A204.1 (cell line): Measurements from ENCODE around the gene USP31.
"Not testable (repeated sequence)": the region's sequence is repeated elsewhere in the genome, so short reads cannot be mapped to it uniquely, and the experiment has no call there.

Source experiments
- FAIRE-seq: peaks from 2 replicates; lab custom pipeline; 2012; peaks lifted over from hg19 to GRCh38; lab: Jason Lieb, UNC

The USP31 gene

GRCh38 chr16:23132775-23133463, 16.3 kb downstream of the USP31 start:
- FAIRE-seq = no peak

DNA sequence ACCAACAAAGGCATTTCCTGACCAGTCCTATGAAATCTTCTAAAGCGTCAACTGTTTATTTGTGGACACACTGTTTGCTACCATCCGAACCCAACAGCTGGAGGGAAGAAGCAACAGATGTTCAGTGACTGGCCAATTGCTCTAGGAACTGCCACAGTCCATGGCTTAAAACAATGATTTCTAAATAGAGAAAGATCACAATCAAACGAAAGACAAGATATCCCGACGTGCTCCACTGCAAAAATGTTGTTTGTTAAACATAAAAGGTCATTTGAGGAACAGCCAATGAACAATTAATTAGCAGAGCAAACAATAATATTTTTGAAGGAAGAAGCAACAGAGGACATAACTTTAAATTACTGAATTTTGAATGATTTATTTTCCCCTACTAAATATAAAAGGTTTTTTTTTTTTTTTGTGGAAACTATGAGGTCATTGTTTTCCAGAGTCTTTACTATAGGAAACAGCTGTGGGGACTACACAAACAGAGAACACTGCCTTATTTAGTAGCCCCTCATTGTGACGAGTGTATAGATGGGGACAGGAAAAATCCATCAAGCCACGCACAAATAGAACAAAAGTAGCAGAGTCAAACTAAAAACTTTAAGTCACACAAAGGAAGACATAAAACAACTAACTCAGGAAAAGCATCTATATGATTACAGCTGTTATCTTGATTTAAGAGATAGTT, 17.2 kb downstream of the USP31 start:
- FAIRE-seq = no peak

- no peak for FAIRE-seq
Measured at GRCh38 chr16:23131436-23131835, 17.8 kb downstream of the USP31 start.

- FAIRE-seq = no peak
Measured at GRCh38 chr16:23131036-23131435, 18.2 kb downstream of the USP31 start.

DNA sequence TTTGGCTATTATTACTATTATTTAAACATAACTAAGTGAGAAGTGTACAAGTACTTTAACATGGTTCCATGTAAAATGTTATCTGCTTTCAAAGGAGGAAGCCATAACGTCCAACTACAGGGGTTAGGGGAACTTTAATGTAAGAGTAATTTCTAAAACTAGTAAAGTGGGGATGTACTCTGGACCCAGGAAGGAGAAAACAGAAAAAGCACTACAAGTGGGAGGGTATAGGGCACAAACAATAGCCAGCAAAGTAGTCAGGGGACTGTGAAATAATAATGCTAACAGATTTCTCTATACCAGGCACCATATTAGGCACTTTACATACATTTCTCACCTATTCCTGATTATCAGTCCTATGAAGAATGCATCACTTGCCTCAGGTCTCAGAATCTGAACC, 19.6 kb downstream of the USP31 start:
- FAIRE-seq = no peak

DNA sequence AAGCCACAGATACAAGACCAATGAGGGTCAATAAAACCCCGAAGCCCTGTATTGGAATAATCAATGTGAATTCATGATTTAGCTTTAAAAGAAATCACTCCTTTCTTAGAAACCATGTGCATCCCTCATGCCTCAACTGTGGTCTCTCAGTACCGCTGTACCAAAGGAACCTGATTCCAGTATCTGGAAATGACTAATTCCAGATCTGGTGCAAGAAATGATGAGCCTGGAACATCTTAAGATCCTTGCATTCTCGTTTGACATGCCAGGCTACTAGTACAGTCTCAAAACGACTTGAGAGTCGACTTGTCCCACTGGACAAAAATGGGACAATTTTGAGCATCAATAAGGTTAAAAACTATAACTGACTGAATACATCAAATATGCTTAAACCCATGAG, 21.2 kb downstream of the USP31 start:
- FAIRE-seq = no peak

DNA sequence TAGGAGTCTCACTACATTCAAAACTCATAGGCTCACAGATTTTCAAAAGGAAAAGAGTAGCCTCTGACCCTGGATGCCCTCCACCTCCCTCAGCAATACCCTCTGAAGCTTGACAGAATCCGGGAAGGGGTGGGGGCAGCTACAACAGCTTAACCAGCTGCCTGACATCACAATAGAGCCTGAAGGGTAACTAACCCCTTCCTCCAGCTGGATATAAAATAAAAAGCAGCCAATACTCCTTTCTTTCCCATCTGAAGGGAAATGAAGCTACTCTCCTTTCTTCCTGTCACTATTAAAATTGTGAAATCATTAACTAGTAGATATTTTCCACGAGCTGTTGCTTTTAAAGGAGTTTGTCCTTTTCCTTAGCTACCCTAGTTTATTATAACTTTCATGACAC, 24.0 kb downstream of the USP31 start:
- no peak for FAIRE-seq

DNA sequence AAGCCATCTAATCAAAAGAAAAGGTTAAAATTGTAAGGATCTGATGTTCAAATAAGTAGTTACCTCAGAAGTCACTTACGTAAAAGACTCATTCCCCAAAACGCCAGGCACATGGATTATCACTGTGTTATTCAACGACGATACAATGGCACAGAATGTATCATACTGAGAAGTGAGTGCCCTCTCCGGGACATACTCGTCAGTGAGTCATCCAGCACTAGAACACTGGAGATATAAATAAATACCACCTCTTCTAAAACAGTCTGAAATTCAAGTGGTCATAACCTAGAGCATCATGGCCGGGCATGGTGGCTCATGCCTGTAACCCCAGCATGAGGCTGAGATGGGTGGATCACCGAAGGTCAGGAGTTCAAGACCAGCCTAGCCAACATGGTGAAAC, 24.9 kb downstream of the USP31 start:
- FAIRE-seq = no peak

DNA sequence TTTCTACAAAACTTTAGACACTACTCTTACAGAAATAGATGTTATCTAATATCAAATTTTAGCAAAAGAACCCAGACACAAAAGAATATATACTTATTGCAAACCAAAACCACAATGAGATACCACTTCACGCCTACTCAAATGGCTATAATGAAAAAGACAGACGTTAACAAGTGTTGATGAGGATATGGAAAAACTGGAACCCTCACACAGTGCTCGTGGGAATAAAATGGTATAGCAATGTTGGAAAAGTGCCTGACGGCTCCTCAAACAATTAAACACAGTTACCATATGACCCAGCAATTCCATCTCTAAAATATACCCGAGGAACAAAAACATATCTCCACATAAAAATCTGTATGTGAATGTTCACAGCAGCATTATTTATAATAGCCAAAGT, 27.1 kb downstream of the USP31 start:
- no peak for FAIRE-seq

DNA sequence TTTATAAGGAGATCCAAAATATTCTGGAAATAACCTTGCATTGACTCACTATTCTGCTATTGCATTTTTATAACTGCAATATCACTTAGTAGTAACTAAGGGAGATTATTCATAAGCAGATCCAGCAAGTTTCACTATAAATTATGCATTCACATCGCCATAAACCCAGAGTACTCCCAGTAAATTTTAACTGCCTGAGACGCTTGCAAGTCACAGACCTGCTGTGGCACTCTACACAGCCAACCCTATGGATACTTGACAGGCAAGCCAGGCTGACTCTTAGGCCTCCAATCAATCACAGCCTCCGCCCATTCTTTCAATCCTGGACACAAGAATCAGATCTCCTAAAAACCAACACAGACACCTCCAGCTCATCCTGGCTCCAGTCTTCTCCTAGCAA, 28.2 kb downstream of the USP31 start:
- no peak for FAIRE-seq

- FAIRE-seq = no peak
Measured at GRCh38 chr16:23120562-23120961, 28.7 kb downstream of the USP31 start.

DNA sequence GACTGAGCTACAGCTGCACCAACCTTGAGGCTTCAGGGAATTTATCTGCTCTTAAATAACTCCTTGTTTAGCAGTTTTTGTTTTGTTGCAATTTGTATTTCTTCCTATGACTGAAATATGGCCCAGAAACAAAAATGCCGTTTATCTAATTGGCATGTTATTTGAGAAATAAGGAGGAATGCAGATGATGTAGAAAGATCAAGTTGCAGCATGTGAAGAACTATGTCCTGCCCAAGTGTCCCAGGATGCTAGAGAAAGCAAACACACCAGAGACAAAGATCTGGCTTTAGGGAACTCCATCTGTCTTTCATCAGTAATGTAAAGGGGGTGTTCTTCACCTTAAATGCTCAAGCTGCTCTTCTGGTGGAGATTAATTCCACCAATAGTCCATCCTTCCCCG, 29.7 kb downstream of the USP31 start:
- FAIRE-seq = no peak

DNA sequence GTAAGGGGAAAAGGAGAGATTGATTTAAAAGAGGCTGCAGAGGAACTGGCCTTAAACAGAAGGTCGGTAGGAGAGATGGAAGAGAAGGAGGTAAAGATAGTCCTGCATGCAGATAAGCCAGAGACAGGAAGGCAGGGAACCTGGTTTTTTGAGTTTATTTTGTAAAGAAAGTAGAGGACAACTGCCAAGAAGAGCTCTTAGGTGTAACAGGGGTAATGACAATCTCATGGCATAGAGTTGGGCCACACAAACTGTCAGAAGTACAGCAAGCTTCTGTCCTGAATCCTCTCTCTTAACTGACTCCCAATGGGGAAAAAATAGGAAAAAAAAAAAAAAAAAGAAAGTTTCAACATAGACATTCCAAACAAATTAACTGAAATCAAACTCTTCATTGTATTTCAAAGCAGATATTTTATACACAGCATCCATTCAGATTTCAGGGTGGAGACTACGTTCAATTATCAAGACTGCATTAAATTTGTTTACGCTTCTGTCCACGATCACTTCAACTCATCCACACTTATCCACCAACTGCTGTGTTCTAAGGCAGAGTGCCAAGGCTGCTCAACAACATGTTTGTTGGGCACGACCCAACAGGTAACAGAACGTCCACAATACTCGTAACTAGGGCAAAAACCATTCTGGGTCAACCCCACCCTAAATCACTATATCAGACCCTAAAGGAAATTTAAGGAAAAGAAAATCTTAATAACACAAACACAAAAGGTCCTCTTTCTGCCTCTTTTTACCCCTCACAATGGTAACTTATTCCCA, 34.9 kb downstream of the USP31 start:
- FAIRE-seq = no peak

DNA sequence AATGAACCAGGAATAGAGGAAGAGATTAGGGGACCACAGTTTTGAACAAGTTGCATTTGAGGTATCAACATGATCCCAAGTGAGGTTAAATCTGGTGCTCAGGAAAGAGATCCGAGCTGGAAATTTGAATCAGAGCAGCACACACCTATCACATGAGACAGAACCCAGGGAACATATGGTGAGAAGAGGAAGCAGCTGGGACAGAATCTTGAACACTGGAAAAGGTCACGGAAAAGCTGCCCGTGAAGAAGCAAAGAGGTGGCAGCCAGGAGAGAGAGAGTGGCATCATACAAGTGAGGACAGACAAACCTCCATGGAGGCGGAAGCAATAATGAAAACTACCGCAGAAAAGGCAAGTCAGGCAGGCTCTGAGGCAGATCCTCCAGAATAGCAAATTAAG, 36.1 kb downstream of the USP31 start:
- FAIRE-seq = no peak

DNA sequence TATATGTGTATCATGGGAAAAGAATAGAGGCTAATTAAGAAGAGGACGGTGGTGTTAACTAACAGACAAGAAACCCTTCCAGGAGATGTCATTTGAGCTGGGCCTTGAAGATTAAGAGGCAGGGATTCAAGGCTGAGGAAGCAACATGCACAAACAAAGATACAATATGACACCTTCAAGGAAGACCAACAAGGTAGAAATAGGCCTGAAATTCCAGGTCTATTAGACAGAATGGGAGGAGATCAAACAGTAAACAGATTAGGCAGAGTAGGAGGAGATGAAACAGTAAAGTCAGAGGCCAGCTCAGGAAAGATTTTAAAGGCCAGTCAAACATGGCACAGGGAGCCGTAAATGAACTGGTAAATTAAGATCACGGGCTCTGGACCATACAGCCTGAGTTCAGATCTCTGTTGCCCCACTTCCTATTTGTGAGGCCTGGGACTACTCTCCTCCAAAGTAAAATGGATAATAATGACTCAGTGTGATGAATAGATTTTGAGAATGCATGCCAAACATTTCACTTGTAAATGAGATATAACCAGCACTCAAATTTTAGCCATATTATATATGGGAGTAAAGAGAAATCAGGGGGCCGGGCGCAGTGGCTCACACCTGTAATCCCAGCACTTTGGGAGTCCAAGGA, 38.9 kb downstream of the USP31 start:
- FAIRE-seq = no peak

- FAIRE-seq = no peak
Measured at GRCh38 chr16:23107936-23108335, 41.3 kb downstream of the USP31 start.

DNA sequence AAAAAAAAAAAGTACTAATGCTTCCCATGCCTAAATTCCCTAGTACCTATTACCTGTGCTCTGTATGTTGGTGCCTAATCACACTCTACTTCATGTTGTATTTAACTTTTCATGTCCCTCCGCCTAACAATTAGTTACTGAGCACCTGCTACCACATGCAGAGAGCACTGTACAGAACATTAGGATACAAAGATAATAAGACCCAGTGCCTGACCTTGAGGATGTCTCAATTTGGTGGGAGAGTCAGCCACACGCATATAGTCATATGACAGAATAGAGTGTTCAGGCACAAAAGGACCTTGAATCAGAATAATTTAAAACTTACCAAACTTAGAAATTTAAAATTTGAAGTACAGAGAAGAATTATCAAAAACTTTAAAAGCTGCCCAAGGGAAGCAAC, 42.1 kb downstream of the USP31 start:
- FAIRE-seq = no peak

DNA sequence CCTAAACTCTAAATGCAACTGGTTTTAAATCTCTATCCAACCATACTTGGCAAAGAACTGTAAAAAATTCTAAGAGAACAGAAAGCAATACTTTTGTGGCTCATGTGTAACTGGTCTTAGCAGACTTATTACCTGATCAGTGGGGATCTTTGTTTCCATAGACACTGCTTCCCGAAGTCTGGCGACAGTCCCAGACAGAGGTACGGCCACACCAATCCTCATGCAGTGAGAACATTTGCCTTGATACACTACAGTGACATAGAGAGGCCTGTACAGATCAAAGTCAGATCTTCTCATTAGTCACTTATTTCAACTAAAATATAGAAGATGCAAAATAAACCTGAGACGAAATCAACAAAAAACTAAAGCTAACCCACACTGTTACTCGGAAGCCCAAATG, 43.9 kb downstream of the USP31 start:
- no peak for FAIRE-seq

- FAIRE-seq = no peak
Measured at GRCh38 chr16:23104032-23104955, 45.0 kb downstream of the USP31 start.

GRCh38 chr16:23103603-23104002, 45.6 kb downstream of the USP31 start:
- no peak for FAIRE-seq

DNA sequence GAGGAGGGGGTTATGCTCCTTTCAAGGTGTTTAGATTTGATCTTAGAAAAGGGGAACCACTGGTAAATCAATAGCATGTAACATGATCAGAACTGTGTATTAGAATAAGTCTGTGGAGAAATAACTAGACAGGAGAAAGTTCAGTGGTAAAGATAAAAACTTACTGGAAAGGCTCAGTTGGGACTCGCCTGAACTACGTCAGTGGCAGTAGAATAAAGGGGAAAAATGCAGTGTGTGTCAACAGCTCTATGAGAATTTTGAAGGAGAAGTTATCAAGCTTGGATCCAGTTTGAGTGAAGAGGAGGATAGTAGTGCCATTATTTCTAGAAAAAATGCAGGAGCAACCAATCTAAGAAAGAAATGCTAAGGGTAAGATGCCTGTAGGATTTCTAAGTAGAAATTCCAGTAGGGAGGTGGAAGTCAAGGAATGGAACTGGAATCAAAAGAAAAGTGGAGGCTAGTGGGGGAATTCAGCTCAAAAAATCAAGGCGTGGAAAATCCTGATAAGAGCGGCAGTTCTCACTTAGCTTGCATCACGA, 48.2 kb downstream of the USP31 start:
- FAIRE-seq = no peak

- FAIRE-seq = not testable (repeated sequence)
Measured at GRCh38 chr16:23096450-23096849, 52.8 kb downstream of the USP31 start.
